Endometrial microvascular endothelial cells (primary cell): ENCODE measurements around the gene VPS18. TPM values are rescaled to one million over a fixed set of nuclear protein-coding genes. Genes with fewer than 3 reads are reported as not detected.

Experiments
- in situ Hi-C: cut with HindIII; loops from 2 replicates; pipeline ENCODE4 v1.10.0; 2017; ENCODE audit warnings: low sequenced_read_pairs, low pct_unique_long_range_greater_than_20kb; ENCODE audit errors: inconsistent ontology term
- total RNA-seq: library from RNA; depleted of rRNA; stranded (reverse); fragments of >200 nt; gene quantifications from one replicate; pipeline ENCODE4 v1.2.3, GENCODE V29; 2015; ENCODE audit errors: inconsistent ontology term

The VPS18 gene
- total RNA-seq, 1 donor from 2014 or later: 52.5 TPM

DNA sequence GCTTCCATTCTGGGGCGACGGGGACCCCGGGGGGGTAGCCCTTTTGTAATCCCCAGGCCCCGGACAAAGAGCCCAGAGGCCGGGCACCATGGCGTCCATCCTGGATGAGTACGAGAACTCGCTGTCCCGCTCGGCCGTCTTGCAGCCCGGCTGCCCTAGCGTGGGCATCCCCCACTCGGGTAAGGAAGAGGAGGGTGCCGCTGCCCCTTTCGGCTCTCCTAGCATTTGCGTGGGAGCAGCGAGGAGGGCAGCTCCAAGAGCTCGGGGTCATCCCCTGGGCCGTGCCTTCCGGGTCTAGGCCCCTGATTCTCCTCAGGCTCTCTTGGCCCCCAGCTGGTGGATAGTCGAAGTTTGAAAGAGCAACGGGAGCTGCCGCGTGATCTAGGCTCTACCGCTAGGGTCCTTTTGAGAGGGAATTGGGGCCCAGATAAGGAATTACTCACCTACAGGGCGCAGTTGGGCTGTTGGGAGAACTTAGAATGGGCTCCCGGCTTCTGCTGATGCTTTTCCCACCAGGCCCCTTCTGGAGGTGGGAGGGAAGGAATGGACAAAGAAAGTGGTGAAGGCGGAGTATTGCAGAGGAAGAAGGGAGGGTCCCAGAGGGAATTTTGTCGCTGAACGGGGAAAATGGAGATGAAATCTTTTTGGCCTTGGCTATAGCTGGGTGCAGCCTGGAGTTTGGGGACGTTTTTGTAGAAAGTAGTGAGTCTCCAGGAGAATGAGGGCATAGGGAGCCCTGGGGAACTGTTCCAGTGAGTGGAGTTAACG, 615 bp downstream of the VPS18 start:
- in situ Hi-C loops: no loop called here

DNA sequence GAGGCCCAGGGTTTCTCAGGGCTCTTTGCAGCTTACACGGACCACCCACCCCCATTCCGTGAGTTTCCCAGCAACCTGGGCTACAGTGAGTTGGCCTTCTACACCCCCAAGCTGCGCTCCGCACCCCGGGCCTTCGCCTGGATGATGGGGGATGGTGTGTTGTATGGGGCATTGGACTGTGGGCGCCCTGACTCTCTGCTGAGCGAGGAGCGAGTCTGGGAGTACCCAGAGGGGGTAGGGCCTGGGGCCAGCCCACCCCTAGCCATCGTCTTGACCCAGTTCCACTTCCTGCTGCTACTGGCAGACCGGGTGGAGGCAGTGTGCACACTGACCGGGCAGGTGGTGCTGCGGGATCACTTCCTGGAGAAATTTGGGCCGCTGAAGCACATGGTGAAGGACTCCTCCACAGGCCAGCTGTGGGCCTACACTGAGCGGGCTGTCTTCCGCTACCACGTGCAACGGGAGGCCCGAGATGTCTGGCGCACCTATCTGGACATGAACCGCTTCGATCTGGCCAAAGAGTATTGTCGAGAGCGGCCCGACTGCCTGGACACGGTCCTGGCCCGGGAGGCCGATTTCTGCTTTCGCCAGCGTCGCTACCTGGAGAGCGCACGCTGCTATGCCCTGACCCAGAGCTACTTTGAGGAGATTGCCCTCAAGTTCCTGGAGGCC, 5.4 kb downstream of the VPS18 start:
- in situ Hi-C loops: loop anchor here (25.0 kb wide), 1 partner anchor 113 kb away; no protein-coding TSS in a partner anchor

DNA sequence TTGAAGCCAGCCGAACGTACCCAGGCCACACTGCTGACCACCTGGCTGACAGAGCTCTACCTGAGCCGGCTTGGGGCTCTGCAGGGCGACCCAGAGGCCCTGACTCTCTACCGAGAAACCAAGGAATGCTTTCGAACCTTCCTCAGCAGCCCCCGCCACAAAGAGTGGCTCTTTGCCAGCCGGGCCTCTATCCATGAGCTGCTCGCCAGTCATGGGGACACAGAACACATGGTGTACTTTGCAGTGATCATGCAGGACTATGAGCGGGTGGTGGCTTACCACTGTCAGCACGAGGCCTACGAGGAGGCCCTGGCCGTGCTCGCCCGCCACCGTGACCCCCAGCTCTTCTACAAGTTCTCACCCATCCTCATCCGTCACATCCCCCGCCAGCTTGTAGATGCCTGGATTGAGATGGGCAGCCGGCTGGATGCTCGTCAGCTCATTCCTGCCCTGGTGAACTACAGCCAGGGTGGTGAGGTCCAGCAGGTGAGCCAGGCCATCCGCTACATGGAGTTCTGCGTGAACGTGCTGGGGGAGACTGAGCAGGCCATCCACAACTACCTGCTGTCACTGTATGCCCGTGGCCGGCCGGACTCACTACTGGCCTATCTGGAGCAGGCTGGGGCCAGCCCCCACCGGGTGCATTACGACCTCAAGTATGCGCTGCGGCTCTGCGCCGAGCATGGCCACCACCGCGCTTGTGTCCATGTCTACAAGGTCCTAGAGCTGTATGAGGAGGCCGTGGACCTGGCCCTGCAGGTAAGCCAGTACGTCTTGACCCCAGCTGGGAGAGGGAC, 6.2 kb downstream of the VPS18 start:
- in situ Hi-C loops: loop anchor here (25.0 kb wide), 1 partner anchor 112 kb away; no protein-coding TSS in a partner anchor

DNA sequence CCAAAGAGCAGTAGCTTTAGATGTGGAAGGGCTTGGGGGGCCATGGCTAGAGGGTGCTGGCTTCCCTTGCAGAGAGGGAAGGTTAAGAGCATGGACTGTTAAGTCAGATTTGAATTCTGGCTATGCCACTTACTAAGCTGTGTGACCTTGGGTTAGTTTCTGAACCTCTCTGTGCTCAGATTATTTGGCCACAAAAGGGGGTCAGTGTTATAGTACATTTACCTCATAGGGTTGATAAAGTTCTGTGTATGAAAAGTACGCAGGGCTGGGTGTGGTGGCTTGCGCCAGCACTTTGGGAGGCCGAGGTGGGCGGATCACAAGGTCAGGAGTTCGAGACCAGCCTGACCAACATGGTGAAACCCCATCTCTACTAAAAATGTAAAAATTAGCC, 6.8 kb downstream of the VPS18 start:
- in situ Hi-C loops: loop anchor here (25.0 kb wide), 1 partner anchor 111 kb away; no protein-coding TSS in a partner anchor

DNA sequence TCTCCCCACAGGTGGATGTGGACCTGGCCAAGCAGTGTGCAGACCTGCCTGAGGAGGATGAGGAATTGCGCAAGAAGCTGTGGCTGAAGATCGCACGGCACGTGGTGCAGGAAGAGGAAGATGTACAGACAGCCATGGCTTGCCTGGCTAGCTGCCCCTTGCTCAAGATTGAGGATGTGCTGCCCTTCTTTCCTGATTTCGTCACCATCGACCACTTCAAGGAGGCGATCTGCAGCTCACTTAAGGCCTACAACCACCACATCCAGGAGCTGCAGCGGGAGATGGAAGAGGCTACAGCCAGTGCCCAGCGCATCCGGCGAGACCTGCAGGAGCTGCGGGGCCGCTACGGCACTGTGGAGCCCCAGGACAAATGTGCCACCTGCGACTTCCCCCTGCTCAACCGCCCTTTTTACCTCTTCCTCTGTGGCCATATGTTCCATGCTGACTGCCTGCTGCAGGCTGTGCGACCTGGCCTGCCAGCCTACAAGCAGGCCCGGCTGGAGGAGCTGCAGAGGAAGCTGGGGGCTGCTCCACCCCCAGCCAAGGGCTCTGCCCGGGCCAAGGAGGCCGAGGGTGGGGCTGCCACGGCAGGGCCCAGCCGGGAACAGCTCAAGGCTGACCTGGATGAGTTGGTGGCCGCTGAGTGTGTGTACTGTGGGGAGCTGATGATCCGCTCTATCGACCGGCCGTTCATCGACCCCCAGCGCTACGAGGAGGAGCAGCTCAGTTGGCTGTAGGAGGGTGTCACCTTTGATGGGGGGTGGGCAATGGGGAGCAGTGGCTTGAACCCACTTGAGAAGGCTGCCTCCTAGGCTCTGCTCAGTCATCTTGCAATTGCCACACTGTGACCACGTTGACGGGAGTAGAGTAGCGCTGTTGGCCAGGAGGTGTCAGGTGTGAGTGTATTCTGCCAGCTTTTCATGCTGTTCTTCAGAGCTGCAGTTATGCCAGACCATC, 8.6 kb downstream of the VPS18 start:
- in situ Hi-C loops: loop anchor here (25.0 kb wide), 1 partner anchor 109 kb away; no protein-coding TSS in a partner anchor

DNA sequence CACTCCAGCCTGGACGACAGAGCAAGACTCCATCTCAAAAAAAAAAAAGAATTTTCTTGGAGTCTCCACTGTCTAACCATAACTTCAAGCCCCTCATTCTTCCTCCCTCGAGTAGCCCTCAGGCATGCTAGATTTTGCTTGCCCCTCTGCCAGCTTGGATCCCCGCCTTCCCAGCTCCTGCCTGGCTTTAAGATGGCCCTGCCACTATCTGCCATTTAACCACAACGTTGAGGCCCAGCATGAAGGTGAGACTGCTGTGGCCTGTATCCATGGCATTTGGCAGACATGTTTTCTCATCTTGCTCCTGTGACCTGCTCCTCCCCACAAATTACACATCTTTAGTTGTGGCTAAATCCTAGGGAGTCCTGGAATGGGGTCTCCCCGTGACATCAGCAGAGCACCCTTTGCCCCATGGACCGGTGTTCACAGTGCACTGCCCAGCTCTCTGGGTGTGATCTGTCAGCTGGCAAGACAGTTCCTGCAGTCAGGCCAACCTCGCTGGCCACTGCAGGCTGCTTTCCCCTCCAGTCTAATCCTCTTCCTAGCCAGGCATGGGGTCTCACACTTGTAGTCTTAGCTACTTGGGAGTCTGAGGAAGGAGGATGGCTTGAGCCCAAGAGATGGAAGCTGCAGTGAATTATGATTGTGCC, 10.4 kb downstream of the VPS18 start:
- in situ Hi-C loops: loop anchor here (25.0 kb wide), 1 partner anchor 108 kb away; no protein-coding TSS in a partner anchor

GRCh38 chr15:40906091-40906990, 12.1 kb downstream of the VPS18 start:
- in situ Hi-C loops: loop anchor here (25.0 kb wide), 1 partner anchor 106 kb away; no protein-coding TSS in a partner anchor

DNA sequence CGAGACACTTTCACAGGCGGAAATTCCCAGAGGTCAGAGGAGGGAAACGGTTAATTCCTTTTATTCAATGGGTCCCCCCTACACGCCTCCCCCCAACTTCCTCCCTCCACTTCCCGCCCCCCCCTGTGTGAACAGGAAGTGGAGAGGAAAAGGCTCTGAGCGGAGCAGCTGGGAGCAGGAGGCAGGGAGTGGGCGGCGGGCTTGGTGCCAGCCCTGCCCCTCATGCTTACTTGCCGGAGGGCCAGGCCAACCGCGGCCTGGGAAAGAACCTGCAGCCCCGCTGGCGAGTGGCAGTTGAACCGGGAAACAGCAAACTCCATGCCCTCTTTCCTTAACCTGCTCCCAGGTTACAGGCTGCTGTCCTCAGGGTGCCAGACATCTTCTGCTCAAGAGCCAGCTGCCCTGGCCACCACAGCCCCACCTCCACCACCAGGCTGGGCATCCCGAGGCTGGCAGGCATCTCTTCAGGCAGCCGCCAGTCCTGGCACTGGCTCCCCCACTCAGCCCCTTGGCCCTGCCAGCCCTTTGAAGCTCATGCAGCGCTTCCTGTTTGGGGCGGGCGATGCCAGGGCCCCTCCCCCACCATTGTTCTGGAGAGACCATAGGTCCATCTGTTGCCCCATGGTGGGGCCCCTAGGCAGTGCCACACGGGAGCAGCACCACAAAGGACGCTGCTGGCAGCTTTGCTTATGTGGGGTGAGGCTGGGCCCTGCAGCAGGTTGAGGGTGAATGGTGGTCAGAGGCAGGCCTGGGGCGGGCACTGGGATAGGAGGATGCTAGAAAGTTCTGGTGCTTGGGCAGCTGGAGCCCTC, 12.9 kb downstream of the VPS18 start:
- in situ Hi-C loops: loop anchor here (25.0 kb wide), 1 partner anchor 105 kb away; no protein-coding TSS in a partner anchor

- in situ Hi-C loops: loop anchor here (25.0 kb wide), 1 partner anchor 104 kb away; no protein-coding TSS in a partner anchor
Observed at GRCh38 chr15:40908095-40908494, 13.8 kb downstream of the VPS18 start.

GRCh38 chr15:40909662-40910630, 15.7 kb downstream of the VPS18 start:
- in situ Hi-C loops: loop anchor here (25.0 kb wide), 1 partner anchor 102 kb away; no protein-coding TSS in a partner anchor

- in situ Hi-C loops: loop anchor here (25.0 kb wide), 1 partner anchor 101 kb away; no protein-coding TSS in a partner anchor
Observed at GRCh38 chr15:40911141-40911540, 16.9 kb downstream of the VPS18 start.

- in situ Hi-C loops: loop anchor here (25.0 kb wide), 1 partner anchor 101 kb away; no protein-coding TSS in a partner anchor
Observed at GRCh38 chr15:40911693-40912092, 17.4 kb downstream of the VPS18 start.

GRCh38 chr15:40912478-40912877, 18.2 kb downstream of the VPS18 start:
- in situ Hi-C loops: loop anchor here (25.0 kb wide), 1 partner anchor 100 kb away; no protein-coding TSS in a partner anchor

- in situ Hi-C loops: loop anchor here (25.0 kb wide), 1 partner anchor 98 kb away; no protein-coding TSS in a partner anchor
Observed at GRCh38 chr15:40914013-40914412, 19.8 kb downstream of the VPS18 start.
